Measurements from ENCODE around the gene PMEL.
"Not testable (repeated sequence)": the region's sequence is repeated elsewhere in the genome, so short reads cannot be mapped to it uniquely, and the experiment has no call there.

The PMEL gene

GRCh38 chr12:55942055-55942454, 23.8 kb downstream of the PMEL start:
- no peak for DNase-seq (ENCODE audit: low read depth)

DNA sequence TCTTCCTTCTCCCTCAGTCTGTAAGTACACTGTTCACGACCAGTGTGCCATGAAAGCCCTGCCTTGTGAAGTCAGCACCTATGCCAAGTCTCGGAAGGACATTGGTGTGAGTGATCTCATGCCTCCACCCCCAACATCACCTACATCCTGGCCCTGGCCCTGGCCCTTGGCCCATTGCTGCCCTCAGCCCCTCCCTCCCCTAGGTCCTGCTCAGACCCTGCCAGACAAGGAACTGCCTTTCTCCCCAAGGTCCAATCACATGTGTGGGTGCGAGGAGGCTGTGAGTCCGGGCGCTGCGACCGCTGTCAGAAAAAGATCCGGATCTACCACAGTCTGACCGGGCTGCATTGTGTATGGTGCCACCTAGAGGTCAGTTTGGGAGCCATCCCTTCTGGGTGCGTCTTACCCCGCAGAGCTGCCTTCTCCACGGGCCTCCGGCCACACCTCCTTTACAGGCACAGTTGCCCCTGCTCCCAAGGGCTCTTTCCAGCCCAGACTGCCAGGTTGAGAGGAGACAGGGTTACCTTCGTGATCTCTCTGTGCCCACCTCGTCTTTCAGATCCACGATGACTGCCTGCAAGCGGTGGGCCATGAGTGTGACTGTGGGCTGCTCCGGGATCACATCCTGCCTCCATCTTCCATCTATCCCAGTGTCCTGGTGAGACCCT, 25.6 kb downstream of the PMEL start:
- DNase-seq (ENCODE audit: low read depth) = peak; percentile 71

- no peak for DNase-seq (ENCODE audit: low read depth)
Observed at GRCh38 chr12:55938826-55939501, 26.9 kb downstream of the PMEL start.

DNA sequence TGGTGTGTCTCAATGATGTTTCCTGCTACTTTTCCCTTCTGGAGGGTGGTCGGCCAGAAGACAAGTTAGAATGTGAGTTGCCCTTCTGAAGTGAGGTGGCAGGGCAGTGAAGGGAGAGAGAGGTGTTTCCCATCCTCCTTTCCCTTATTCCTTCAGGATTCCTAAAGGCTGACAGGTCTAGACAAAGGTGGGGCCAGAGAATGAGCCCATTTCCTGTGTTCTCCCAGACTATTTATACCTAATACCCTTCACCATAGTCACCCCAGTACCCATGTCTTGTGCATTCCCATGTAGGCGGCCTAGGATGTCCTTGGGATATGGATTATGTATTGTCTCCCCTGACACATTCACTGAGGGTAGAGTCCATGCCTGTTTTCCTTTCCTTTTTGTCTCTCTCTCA, 27.9 kb downstream of the PMEL start:
- no peak for DNase-seq (ENCODE audit: low read depth)

GRCh38 chr12:55935738-55936151, 30.1 kb downstream of the PMEL start:
- no peak for DNase-seq (ENCODE audit: low read depth)

- no peak for DNase-seq (ENCODE audit: low read depth)
Observed at GRCh38 chr12:55934773-55935172, 31.1 kb downstream of the PMEL start.

- peak; percentile 30 for DNase-seq (ENCODE audit: low read depth)
Observed at GRCh38 chr12:55933799-55934742, 31.8 kb downstream of the PMEL start.

- no peak for DNase-seq (ENCODE audit: low read depth)
Observed at GRCh38 chr12:55933169-55933798, 32.6 kb downstream of the PMEL start.

- DNase-seq (ENCODE audit: low read depth) = no peak
Observed at GRCh38 chr12:55932551-55932910, 33.3 kb downstream of the PMEL start.

DNA sequence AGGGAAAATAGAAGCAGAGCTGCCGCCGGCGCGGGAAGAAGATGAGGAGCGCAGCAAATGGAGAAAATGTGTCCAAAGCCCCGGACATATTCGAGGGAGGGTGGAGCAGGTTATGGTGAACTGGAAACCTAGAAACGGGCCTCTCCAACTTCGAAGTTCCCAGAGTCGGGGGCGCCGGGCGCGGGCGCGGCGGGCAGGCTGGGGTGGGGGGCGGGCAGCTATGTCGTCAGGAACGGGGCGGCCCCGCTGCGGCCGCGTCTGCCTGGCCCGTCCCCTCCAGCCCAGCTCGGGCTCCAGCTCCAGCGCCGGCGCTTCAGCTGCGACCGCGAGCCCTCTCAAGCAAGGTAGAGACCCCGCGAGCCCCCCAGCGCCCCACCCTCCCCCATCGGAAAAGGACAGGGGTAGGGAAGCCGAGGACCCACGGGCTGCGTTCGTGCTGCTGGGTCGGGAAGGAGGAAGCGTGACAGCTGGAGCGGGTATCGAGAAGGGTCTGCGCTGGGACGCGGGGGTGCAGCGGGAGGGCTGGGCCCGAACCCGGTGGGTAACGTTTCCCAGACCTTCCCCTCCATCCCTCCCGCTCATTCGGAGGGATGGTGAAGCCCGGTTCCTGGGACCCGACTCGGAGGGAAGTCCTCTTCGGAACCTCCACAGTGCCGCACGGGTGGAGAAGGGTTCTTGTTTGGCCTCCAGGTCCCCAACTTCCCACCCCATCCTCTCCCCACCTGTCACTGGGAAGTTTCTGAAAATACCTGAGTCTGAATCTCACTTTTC, 33.9 kb downstream of the PMEL start:
- DNase-seq (ENCODE audit: low read depth) = no peak

GRCh38 chr12:55931317-55931779, 34.5 kb downstream of the PMEL start:
- DNase-seq (ENCODE audit: low read depth) = no peak

DNA sequence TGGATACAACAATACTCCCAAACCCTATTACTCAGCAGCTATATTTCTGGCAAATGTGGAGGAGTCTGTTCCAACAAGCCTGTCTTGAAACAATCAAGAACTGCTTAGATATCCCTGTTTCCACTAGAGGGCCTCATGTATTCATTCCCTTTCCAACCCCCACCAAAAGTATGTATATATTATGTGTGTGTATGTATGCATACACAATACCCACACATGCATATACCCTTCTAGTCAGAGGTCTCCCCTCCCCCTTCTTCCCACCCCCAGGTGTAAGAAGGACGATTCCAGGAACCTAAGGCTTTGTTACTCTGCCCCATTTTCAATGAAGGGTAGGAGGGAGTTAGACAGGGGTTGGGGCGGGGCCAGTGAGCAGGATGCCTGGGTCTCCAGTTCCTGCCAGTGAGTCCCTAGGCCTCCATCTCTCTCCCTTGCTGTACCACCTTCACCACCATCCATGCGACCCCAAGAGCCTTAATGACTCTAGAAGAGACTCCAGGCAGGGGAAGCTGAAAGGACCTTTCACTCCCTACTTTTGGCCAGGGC, 35.0 kb downstream of the PMEL start, which contains the start of gene DGKA:
Gene DGKA (plus strand): TSS at position 392 of the 546 bp plus-strand sequence. CDS start 5,342 bp downstream, outside the sequence.
- peak; percentile 83 for DNase-seq (ENCODE audit: low read depth)

DNA sequence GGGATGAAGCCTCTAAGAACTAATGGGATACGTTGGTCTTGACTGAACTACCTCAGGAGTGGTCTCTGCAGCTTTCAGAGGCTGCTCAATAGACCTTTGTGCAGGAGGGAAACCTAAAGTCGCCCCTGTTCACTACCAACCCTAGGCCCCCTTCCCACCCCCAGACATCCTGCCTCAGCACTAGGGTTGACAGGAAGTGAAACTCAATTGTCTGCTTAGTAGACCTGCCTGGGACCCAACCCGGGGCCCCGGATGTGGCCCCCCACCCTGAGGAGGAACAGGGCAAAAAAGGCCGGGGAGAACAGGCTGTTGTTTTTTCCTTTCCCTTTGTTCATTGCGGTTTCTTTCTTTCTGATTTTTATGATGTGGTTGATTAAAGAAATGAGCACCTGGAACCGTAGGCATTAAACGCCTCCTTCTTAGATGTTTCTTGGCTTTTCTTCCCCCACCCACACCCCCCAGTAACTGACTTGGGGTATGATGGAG, 36.5 kb downstream of the PMEL start:
- no peak for DNase-seq (ENCODE audit: low read depth)

- DNase-seq (ENCODE audit: low read depth) = peak; percentile 32
Observed at GRCh38 chr12:55927588-55928502, 38.0 kb downstream of the PMEL start, which contains the start of gene PYM1. PYM1 (minus strand) TSS chr12:55927894; CDS start chr12:55927761, 133 bp downstream.

DNA sequence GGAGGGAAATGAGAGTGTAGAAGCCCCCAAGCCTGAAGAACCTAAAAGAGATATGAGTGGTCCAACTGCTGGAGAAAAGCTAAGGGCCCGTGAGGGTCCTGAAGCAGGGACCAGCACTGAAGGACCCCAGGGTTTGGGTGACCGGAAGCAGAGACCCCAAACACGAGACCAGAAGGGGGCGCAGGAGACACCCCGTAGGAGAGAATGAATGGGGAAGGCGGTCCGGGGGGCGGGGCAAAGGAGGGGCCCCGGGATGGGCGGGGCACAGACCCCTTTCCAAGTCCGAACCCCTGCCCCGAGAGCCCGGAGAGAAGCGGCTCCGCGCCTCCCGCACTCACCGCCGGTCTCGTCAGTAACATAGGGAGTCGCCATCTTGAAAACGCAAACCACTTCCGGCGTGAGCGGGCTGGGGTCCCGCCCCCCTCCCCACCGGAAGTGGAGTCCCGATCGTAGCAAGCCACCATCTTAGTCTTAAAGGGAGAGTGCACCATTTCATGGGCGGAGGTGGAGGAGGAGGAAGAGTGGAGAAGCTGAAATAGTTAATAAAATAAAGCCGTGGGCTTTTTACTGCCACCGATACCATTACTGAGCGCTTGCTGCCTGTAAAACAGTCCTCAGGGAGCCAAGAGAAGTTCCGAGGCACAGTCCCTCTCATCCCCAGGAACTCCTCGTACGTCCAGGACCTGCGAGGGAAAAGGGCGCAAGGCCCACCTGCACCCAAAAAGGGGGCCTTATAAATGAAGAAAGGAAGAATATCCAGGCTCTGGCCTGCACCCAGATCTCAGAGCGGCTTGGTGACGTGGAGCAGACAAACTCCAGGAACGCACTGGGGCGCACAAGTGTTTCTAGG, 38.9 kb downstream of the PMEL start:
- DNase-seq (ENCODE audit: low read depth) = peak; percentile 83

DNA sequence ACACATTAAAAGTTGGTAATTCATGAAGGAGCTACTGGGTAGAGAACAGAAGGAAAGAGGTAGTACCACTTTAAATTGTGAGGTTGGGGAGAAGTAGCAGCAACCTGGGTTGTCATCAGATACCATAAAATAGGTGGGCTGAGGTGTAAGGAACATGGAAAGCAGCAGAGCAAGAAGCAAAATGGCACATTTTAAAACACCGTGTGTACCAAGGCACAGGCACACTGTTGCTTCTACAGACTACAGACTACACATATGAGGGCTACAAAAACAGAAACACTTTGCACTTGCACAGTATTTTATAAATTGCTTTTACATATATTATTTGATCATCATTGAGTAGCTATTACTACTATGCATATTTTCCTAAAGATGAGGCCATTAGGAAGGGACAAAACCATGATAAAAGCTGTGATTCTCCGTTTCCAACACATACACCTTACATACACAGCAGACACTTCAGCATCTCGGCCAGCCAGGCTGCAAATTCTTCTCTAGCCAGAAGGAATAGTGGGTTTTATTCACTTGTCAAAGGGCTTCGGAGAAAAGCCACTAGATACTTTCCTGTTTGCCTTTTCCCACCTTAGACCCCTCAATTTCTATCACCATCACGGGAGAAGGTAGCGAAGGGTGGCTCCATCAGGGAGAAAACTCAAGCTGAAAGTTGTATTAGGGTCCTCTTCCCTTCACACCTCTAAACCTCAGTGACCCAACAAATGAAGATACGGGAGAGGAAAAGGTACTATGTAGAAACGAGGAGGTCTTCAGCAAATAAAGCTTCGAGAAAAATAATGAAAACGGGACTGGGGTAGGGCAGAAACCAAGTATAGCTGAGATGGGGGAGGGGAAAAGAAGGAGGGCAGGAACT, 39.7 kb downstream of the PMEL start:
- DNase-seq (ENCODE audit: low read depth) = no peak

DNA sequence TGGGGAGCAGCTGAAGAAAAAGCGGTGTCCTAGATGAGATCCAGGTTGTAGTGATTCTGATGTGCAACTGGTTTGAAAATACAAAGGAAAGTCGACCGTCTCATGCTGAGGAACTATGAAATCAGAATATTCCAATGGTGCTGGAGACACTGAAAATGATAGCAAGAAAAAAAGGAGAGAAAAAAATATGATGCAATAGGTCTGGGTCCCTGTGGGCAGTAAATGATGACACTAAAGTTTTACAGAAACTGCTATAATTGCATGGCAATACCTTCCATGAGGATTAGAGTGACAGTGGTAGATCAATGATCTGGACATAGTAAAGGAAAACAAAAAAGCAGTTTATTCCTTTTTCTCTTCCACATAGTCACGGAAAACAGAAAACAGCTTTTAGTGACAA, 40.5 kb downstream of the PMEL start:
- no peak for DNase-seq (ENCODE audit: low read depth)

DNA sequence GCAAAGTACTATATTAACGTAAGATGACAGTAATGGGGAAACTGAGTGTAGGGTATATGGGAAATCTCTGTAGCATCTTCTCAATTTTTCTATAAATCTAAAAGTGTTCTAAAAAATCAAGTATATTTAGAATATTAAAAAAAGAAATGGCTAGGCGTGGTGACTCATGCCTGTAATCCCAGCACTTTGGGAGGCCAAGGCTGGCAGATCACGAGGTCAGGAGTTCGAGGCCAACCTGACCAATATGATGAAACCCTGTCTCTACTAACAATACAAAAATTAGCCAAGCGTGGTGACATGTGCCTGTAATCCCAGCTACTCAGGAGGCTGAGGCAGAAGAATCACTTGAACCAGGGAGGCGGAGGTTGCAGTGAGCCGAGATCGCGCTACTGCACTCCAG, 42.2 kb downstream of the PMEL start:
- DNase-seq (ENCODE audit: low read depth) = not testable (repeated sequence)

Data from stromal cell of bone marrow (primary cell).